Activated gamma-delta T cell (primary cell): Measurements from ENCODE around the gene RASGRP4.

Experiments used
- DNase-seq: peaks from one replicate; lab custom pipeline; 2025; lab: John Stamatoyannopoulos, UW

Gene RASGRP4

DNA sequence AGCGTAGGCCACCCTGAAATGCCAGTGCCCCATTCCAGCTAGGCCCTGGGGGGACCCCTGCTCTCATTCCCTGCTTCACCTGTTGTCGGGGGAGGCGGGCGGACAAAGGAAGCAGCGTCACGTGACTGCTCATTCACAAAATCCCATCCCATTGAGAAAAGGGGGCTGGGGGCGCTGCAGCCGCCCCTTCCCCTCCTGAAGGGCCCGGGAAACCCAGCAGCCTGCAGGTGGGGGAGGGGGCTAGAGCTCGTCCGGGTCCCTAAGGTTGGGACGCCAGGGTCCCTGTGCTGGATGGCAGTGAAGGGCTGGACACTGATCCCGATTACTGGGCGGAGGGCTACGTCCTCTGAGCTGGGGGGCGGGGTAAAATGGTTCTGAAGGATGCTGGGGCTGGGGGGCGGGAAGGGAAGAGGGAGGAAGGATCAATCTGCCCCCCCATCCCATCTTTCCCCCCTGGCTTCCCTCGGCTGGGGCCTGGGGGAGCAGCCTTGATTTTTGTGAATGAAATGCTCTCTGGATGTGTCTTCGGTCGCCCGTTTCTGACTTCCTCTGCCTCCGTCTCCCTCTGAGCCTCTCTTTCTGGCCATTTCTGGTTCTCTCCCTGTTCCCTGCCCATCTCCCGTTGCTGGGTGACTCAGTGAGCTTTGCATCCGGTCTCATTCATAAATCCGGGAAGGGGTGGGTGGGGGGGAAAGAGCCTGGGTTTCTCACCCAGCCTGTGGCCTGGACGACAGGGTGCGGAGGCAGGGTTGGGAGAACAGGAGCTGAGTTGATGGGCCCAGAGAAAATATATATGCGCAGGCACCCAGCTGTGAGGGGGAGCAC lies 36.7 kb downstream of the RASGRP4 start:
- DNase-seq: no peak

DNA sequence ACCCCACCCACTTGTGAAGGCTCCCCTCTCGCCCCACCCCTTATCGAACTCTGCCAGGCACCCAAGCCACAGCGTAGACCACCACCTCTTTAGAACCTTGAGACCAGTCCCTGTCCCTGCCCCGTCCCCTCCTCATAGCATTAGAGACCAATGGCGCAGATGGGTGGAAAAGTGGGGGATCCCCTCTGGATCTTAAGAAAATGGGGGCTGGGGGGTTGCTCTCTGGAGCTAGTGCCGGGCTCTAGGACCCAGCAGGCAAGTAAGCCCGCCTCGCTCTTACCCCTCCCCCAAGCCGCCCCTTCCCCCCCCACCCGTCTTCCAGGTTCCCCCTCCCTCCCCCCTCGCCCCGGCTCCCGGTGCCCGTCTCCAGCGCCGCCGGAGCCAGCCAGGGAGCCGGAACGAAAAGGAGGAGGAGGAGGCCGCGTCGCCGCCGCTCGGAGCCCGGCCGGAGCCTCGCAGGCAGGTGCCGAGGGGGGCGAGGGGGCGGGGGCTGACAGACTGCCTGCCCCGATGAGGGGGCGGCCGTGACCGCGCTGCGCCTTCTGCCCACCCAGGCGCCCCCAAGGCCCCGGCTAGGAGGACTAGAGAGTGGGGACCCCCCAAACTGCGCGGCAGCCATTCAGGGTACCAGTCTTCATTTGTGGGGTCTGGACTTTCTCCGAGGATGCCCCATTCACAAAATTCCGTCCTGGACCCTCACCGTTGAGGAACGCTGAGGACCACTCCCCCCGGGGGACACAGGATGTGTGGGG lies 37.5 kb downstream of the RASGRP4 start, which contains the start of gene SPRED3:
SPRED3 (plus strand) TSS at position 349 of the 752 bp plus-strand sequence. CDS start 1,606 bp downstream, outside the sequence.
- no peak for DNase-seq

DNA sequence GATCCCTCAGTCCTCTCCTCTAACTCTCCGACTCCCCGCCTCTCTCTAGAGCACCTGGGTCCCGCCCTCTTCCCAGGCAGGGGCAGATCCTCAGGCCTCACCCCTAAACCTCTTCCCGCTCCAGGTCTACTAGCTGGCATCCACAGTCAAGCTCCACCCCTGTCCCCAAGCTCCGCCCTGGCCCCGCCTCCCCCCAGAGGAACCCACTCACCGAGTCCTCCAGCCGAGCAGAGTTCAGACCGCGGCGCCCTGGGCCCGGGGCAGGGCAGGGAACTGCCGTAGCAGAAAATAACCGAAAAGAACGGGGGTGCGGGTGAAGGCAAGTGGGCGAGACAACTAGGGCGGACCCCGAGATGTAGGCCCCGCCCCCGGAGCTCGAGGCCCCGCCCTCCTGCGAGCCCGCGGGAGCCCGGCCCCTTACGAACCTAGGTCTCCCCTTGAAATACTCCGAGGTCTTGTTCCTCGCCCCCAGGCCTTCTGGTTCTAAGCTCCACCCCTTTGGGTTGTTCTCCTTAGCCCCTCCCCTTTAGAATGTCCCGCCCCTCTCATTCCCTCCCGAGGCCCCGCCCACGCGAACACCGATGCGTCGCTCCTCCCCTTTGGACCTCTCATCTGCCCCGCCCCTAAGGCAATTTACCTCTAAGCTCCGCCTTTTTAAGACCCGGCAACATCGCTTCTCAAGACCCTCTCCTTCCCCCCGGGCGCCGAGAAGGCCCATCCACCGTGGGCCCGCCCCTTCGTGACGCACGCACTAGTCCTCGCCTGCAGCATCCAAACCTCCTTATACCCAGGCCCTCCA lies 38.3 kb downstream of the RASGRP4 start, which contains the start of gene GGN:
GGN (minus strand) TSS at position 485 of the 799 bp plus-strand sequence. CDS start 773 bp downstream, outside the sequence.
- peak; percentile 65 for DNase-seq

DNA sequence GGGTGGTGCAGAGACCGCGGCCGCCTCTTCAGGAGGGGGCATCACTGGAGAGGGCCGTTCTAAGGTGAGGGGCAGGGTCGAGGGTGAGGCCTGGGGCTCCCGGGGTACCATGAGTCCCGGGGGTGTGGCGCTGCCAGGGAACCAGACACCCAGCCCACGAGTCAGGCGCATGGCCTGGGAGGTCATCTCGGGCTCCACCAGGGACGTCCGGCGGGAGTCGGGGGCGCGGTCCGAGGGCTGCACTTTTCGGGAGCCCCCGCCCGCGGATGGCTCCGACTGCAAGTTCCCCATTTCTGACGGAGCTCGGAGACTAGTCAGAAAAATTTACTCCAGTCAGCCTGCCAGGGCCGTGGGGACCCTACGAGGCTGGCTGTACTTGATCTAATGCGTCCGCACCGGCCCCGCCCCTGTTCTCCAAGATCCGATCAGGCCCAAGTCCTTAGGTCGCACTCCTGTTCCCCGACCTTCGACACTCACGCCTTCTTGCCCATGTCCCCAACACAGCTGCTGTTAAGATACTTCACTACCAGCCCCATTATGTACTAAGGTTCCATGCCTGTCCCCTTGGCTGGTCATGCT lies 39.0 kb downstream of the RASGRP4 start:
- no peak for DNase-seq

DNA sequence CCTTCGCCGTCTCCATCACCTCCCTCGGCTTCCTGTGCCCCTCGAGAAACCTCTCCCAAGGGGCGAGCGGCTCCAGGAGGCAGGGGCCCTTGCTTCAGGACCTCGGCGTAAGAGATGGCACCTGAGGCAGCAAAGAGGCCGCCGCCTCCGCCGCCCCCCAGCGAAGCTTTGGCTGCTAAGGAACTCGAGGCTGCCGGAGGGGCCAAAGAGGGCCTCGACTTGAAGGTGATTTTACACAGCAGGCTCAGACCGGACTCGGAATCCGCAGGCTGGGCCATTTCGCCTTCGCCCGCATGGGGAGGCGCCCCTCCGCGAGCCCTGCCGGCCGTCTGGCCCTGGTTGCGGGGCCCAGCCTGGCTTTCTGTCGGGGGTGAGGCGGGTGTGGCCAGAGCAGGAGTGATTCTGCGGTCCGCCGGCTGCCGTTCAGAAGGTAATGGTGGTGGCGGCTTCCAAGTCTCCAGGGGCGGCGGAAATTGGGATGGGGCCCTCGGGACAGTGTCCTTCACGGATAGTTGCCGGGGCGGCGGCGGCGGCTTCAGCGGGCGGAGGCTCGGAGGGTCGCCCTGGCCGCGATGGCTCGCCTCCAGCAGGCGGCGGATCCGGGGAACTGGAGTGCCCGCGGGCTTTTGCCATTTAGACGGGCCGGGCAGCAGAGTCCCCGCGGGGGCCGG lies 39.6 kb downstream of the RASGRP4 start:
- no peak for DNase-seq

DNA sequence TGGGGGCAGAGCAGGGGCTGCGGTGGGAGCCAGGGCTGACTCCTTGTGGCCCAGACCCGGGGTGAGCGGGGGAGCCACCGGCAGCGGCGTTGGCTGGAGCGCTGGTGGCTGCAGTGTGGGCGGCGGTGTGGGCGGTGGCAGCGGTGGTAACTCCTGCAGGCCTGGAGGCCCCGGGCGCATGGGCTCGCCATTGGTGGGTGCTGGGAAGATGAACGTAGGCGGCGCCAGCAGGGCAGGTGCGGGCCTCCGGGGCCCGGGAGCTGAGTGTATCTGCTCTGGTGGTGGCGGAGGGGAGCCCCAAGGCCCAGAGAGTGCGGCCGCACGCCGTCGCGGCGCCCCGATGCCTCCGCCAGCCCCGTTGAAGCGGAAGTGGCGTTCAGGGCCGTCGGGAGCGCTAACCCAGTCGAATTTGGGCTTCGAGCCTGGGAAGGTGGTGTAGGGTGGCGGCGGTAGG lies 40.2 kb downstream of the RASGRP4 start:
- no peak for DNase-seq

DNA sequence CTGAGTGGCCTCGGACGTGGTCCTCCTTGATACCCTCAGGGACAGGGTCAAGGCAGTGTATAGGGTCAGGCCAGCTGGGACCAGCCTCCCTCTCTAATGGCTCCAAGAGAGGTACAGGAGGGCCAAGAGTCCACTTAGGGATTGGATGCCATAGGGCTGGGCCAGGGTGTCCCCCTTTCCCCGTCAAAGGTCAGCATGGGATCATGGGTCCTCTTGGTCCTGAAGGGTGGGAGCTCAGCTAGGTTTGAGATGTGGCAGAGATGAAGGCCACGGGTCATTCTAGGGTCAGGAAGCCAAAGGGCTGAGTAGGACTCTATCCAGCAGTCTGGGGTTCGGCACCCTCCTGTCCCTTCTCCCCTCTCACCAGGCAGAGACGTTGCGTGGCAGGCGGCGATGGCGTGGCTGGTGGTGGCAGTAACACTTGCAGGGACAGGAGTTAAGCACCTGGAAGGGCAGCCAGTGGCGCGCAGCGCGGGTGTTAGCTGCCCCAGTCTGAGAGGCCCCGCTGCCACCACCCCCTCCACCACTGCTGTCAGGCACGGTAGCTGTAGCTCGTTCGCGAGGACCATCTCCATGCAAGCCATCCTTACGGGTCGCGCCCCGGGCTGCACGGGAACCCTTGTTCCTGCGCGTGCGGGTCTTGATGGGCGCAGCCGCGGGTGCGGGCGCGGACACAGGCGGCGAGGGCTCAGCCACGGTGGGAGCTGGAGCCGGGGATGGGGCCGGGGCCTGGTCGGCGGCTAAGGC lies 40.8 kb downstream of the RASGRP4 start:
- DNase-seq: no peak

DNA sequence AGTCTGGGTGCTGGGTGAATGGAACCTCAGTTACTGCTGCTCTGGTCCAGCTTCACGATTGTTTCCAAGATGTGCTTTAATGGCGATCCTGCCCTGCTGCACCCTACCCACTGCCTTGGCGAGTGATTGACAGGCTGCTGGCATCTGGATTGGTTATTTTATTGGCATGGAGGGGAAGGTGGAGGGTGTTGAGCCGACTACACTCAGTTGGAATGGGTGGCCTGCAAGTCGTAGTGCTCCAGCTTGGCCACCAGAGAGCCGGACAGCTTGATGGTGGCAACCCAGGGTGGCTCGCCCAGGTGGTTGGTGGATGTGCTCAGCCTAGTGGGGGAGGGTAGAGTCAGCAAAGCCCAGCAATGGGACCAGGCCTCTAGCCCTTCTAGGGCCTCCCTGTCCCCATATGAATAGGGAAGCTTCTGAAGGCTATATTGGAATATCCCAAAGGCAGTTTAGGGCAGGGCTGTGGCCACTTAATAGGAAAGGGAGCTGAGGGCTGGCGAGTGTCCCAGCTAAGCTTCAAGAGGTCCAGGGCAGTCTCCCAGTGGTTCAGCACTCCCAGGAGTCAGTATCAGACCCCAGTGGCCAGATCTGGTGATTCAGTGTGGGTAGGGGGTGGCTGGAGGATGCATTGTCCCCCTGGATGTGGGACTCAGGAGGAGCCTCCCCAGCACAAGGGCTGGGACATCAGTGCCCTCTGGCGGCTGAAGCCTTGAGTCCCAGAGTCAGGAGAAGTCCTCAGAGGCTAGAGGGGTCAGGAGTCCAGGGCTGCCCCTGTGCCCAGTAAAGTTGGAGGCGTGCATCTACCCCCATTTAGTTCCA lies 41.6 kb downstream of the RASGRP4 start:
- DNase-seq: no peak

DNA sequence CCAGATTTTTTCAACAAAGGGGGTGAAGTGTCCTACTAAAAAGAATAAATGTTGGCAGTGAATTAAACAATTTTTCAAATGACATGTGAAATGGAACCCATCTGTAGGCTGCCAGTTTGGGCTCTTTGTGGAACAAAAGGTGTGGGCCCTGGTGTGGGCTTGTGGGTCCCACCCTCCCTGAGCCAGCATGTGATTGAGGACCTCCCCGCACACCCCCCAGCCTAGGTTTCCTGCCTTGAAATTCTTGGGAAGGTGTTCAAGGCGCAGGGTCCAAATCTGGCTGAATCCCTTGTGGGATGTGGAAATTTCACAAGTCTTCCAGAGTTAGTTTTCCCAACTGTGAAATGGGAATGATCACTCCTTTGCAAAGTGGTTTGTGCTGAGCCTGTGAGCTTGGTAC lies 42.3 kb downstream of the RASGRP4 start:
- DNase-seq: no peak

DNA sequence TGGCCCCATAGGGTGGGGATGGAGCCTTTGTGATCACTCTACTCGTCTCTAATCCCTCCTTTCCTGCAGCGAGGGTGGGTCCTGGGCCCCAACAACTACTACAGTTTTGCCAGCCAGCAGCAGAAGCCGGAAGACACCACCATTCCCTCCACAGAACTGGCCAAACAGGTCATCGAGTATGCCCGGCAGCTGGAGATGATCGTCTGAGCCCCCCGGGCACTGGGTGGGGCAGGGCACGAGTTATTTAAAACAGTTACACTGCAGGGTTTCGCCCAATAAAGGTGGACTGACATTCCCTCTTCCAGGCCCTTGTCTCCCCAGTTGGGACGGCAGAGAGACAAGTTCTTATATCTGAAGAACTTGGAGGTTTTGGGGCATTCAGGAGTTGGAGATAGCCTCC lies 42.8 kb downstream of the RASGRP4 start:
- no peak for DNase-seq

DNA sequence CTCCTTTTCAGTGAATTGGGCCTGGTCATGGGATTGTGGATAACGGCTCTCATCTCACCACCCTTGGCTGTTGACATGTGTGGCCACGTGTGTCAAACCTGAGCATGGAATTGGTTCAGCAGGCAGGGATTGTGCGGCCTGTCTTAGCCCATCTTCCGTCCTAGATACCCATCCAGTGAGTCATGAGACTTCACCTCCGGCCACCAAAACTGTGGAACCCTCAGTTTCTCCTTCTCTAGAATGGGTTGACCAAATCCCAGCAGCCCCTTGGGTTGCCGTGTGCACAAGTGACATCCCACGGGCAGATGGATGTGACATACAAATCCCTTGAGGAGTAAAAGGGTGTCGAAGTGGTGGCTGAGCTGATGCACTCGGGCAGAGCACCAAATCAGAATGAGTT lies 44.9 kb downstream of the RASGRP4 start:
- DNase-seq: no peak

DNA sequence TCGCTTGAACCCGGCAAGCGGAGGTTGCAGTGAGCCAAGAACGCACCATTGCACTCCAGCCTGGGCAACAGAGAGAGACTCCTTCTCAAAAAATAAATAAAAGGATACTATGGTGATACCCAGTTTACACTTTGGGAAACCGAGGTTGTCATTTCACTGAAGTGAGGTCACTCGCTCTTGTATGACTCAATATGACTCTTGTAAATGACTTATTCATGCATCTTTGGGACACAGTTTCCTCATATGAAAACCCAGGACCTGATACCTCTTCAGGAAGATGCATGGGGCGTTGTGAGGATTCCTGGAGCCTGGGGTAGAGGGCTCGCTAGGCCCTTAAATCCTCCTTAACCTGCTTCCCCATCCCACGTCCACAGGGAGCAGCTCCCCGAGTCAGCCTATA lies 47.2 kb downstream of the RASGRP4 start:
- no peak for DNase-seq

DNA sequence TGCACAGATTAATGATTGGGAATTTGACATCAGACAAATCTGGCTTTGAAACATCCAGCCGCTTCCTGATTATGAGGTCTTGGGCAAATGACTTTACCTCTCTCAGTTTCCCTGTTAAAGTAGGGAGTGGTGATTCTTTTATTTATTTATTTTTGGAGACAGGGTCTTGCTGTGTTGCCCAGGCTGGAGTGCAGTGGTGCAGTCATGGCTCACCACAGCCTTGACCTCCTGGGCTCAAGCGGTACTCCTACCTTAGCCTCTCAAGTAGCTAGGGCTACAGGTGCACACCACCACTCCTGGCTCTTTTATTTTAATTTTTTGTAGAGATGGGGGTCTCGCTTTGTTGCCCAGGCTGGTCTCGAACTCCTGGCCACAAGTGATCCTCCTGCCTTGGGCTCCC lies 49.0 kb downstream of the RASGRP4 start:
- DNase-seq: no peak

DNA sequence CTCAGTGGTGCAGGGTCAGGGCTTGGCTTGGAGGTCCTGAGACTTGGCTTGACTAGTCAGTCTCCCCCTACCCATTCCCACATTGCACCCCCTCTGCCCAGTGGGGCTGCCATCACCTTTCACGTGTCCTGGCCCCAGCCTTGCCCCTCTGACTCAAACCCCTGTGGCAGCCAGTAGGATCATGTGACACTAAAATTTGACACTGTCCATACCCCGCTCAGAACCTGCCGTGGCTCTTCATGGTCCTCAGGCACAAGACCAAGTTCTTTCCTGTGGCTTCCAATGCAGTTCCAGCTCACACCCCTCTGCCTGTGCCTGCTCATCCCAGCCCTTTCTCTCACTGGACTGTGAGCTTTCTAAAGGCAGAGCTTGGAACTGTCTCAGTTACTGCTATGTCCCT lies 49.4 kb downstream of the RASGRP4 start:
- no peak for DNase-seq

DNA sequence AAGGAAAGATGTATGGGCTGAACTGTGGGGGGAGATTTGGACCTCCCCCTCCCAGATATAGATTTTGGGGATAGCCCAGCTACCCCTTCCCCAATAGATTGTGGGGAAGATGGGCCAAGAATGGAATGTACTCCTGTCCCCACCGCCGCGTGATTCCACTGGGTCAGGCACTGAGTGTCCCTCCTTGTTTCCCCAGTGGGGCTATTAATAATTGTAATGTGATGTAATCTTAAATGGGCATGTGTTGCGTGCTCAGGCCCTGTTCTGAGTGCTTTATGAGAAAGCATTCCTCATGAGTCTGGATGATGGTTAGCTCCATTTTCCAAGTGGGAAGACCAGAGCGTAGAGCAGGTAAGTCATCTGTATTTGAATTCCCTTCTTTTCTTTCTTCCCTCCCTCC lies 50.3 kb downstream of the RASGRP4 start:
- DNase-seq: no peak

DNA sequence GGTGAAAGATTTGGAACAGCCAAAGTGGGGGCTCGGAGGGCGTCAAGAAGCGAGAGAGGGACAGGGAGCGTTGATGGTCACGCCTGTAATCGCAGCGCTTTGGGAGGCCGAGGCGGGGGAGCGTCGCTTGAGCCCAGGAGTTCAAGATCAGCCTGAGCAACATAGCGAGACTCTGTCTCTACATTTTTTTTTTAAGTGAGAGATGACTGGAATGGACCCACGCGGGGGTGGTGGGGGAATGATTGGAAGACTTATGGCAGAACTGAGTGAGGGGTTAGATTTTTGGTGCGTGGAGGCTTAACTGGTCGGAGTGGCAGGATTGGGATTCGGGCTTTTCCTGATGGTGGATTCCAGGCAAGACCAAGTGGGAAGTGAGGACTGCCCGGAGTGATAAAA lies 50.9 kb downstream of the RASGRP4 start:
- no peak for DNase-seq

DNA sequence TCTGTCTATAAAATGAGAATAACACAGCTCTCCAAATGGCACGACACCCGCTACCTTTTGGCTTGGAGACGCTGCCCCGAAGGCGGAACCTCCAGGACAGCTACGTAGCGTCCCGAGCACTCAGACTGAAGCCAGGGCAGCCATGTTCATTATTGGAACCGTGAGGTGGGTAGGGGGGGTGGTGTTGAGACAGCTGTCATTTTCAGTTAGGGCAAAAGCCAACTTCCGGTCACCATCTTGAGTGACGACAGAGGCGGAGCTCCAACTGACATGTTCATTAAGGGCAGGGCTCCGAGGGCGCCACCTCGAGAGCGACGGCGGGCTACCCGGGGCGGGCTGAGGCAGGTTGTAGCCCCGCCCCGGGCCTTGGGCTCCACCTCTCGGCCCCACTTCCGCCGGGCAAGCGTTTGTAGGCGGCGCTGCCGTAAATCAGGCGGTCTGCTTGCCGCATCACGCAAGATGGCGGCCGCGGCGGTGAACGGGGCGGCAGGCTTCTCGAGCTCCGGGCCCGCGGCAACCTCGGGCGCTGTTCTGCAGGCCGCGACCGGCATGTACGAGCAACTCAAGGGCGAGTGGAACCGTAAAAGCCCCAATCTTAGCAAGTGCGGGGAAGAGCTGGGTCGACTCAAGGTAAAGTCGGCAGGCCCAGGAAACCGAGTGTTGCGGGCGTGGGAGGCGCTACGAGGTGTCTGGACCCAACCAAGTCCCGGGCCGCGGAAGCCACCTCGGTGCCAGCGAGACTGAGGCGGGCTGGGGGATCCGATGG lies 51.5 kb downstream of the RASGRP4 start, which contains the start of gene PSMD8:
PSMD8 (plus strand) TSS at position 240 of the 766 bp plus-strand sequence; CDS start at position 271, 31 bp downstream.
- DNase-seq: peak; percentile 95

DNA sequence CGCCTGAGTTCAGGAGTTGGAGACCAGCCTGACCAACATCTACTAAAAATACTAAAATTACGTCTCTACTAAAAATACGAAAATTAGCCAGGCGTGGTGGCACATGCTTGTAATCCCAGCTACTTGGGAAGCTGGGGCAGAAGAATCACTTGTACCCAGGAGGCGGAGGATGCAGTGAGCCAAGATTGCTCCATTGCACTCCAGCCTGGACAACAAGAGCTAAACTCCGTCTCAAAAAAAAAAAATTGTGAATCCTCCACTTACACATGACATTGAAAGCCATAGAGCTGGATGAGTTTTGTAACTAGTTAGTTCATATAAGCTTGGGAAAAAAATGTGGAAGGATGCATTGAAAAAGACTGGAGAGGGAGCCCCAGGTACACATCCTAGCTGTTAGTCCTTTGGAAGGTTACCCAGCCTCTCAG lies 52.1 kb downstream of the RASGRP4 start:
- no peak for DNase-seq

DNA sequence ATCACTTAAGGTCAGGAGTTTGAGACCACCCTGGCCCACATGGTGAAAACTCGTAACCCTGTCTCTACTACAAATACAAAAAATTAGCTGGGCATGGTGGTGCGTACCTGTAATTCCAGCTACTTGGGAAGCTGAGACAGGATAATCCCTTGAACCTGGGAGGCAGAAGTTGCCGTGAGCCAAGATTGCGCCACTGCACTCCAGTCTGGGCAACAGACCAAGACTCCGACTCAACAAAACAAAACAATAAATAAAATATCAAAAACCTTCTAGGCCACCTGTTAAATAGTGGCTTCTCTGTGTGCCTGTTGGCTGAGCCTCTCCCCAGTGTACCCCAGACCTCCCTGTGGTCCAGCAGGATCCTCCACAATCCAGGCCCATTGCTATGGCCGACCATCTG lies 54.9 kb downstream of the RASGRP4 start:
- DNase-seq: no peak
